GM18868 (cell line): Measurements from ENCODE around the gene ATF3.

Experiments
- ATAC-seq: cut with Tn5 transposase; IDR thresholded peaks from one replicate; pipeline ENCODE4 v1.9.1; 2021; ENCODE audit warnings: mild to moderate bottlenecking, moderate library complexity; ENCODE audit not compliant: unreplicated experiment

ATF3 gene

GRCh38 chr1:212608392-212608958, at the start of gene ATF3:
Gene ATF3 (plus strand): TSS chr1:212608761. CDS start chr1:212615022, 6,261 bp downstream.
- ATAC-seq: peak; percentile 75

- ATAC-seq: no peak
These were observed 48.6 kb upstream of the ATF3 start for GRCh38 chr1:212559929-212560328.

GRCh38 chr1:212560933-212561460, 47.6 kb upstream of the ATF3 start:
- ATAC-seq: no peak

- ATAC-seq: no peak
These were observed 47.0 kb upstream of the ATF3 start for GRCh38 chr1:212561501-212561931.

- ATAC-seq: no peak
These were observed 45.8 kb upstream of the ATF3 start for GRCh38 chr1:212562771-212563170.

GRCh38 chr1:212565079-212565478, 43.5 kb upstream of the ATF3 start:
- no peak for ATAC-seq

- no peak for ATAC-seq
These were observed 42.8 kb upstream of the ATF3 start for GRCh38 chr1:212565571-212566305.

GRCh38 chr1:212566522-212567479, 41.8 kb upstream of the ATF3 start:
- peak; percentile 99 for ATAC-seq

GRCh38 chr1:212567638-212568037, 40.9 kb upstream of the ATF3 start:
- ATAC-seq: no peak

GRCh38 chr1:212568978-212569537, 39.5 kb upstream of the ATF3 start:
- no peak for ATAC-seq

- no peak for ATAC-seq
These were observed 33.8 kb upstream of the ATF3 start for GRCh38 chr1:212574732-212575131.

- ATAC-seq: no peak
These were observed 33.2 kb upstream of the ATF3 start for GRCh38 chr1:212575333-212575732.

- ATAC-seq: no peak
These were observed 30.5 kb upstream of the ATF3 start for GRCh38 chr1:212578041-212578440.

GRCh38 chr1:212581034-212581433, 27.5 kb upstream of the ATF3 start:
- no peak for ATAC-seq

- no peak for ATAC-seq
These were observed 26.3 kb upstream of the ATF3 start for GRCh38 chr1:212582291-212582690.

GRCh38 chr1:212582808-212583615, 25.5 kb upstream of the ATF3 start:
- no peak for ATAC-seq

- ATAC-seq: no peak
These were observed 24.9 kb upstream of the ATF3 start for GRCh38 chr1:212583643-212584042.

GRCh38 chr1:212584092-212584886, 24.3 kb upstream of the ATF3 start:
- ATAC-seq: no peak

- no peak for ATAC-seq
These were observed 23.4 kb upstream of the ATF3 start for GRCh38 chr1:212585210-212585609.
